ENCODE measurements around the gene PROM1. TPM values are rescaled to one million over a fixed set of nuclear protein-coding genes. Genes with fewer than 3 reads are reported as not detected.

PROM1 gene
- total RNA-seq, 1 experiment from 2014 or later, result 65.1 TPM

GRCh38 chr4:16114546-16114945 lies 30.7 kb upstream of the PROM1 start:
- Mint-ChIP-seq H3K36me3 (no peaks in the 10 kb centered on the region), H3K9me3 (no peaks in the 10 kb centered on the region), H3K27me3 (ENCODE audit: low read depth) (no peaks in the 10 kb centered on the region; the same call in 1 of the 2 replicates), H3K4me1 (no peaks in the 10 kb centered on the region), H3K4me3 (no peak overlapping the region), H3K27ac (no peak overlapping the region)
- no peak for ATAC-seq
- TF ChIP-seq NFE2L1 (CRISPR knock-in tag; IDR thresholded peaks at IDR 0.05) (no peak), ETV6 (CRISPR knock-in tag; IDR thresholded peaks at IDR 0.05) (no peak), PRRX2 (CRISPR knock-in tag; IDR thresholded peaks at IDR 0.05) (no peak), ZBTB43 (CRISPR knock-in tag; IDR thresholded peaks at IDR 0.05) (no peak)
- CTCF ChIA-PET, result no interaction called here
- POLR2A ChIA-PET, result no interaction called here
- no peak for DNase-seq (ENCODE audit: low spot score)

GRCh38 chr4:16113741-16114140 lies 29.9 kb upstream of the PROM1 start:
- ChIA-PET CTCF (no interaction called here), POLR2A (no interaction called here)
- no peaks in the 10 kb centered on the region for H3K4me1 Mint-ChIP-seq
- H3K9me3 Mint-ChIP-seq, result no peaks in the 10 kb centered on the region
- TF ChIP-seq PRDM15 (CRISPR knock-in tag; IDR thresholded peaks at IDR 0.05), result no peak
- no peak for TF ChIP-seq CREM (CRISPR knock-in tag; IDR thresholded peaks at IDR 0.05)
- no peak for TF ChIP-seq ATF1 (CRISPR knock-in tag; IDR thresholded peaks at IDR 0.05)
- no peak for TF ChIP-seq SMAD3 (CRISPR knock-in tag; IDR thresholded peaks at IDR 0.05; ENCODE audit: borderline replicate concordance)
- TF ChIP-seq FOXJ3 (CRISPR knock-in tag; IDR thresholded peaks at IDR 0.05; ENCODE audit: borderline replicate concordance), result no peak
- no peak for TF ChIP-seq TEAD1 (CRISPR knock-in tag; IDR thresholded peaks at IDR 0.05)
- no peak for TF ChIP-seq TP53 (CRISPR knock-in tag; IDR thresholded peaks at IDR 0.05)
- no peak for TF ChIP-seq ZNF281 (CRISPR knock-in tag; IDR thresholded peaks at IDR 0.05)
- no peak for TF ChIP-seq USF1 (CRISPR knock-in tag; IDR thresholded peaks at IDR 0.05)
- TF ChIP-seq FOXP4 (CRISPR knock-in tag; IDR thresholded peaks at IDR 0.05), result no peak
- no peak for TF ChIP-seq KAT7 (CRISPR knock-in tag; IDR thresholded peaks at IDR 0.05; ENCODE audit: borderline replicate concordance)
- TF ChIP-seq SOX15 (CRISPR knock-in tag; IDR thresholded peaks at IDR 0.05), result no peak
- TF ChIP-seq ZBTB21 (CRISPR knock-in tag; IDR thresholded peaks at IDR 0.05; ENCODE audit: borderline replicate concordance), result no peak
- TF ChIP-seq ELF4 (CRISPR knock-in tag; IDR thresholded peaks at IDR 0.05; ENCODE audit: low read depth), result no peak
- no peak for TF ChIP-seq AR (CRISPR knock-in tag; IDR thresholded peaks at IDR 0.05)
- TF ChIP-seq NFYB (CRISPR knock-in tag; conservative IDR thresholded peaks at IDR 0.05; ENCODE audit: low read depth), result no peak
- no peak for TF ChIP-seq MLX (CRISPR knock-in tag; IDR thresholded peaks at IDR 0.05)
- TF ChIP-seq ZNF219 (CRISPR knock-in tag; IDR thresholded peaks at IDR 0.05; ENCODE audit: borderline replicate concordance), result no peak
- ATAC-seq (no peak), DNase-seq (ENCODE audit: low spot score) (no peak)
- H3K36me3 Mint-ChIP-seq, result no peaks in the 10 kb centered on the region
- H3K27ac Mint-ChIP-seq, result no peak overlapping the region
- peaks cover 3% of the 10 kb centered on the region; the same call in 1 of the 2 replicates for H3K27me3 Mint-ChIP-seq (ENCODE audit: low read depth)
- no peak overlapping the region for H3K4me3 Mint-ChIP-seq
